Measurements from ENCODE around the gene DROSHA.

DROSHA gene

DNA sequence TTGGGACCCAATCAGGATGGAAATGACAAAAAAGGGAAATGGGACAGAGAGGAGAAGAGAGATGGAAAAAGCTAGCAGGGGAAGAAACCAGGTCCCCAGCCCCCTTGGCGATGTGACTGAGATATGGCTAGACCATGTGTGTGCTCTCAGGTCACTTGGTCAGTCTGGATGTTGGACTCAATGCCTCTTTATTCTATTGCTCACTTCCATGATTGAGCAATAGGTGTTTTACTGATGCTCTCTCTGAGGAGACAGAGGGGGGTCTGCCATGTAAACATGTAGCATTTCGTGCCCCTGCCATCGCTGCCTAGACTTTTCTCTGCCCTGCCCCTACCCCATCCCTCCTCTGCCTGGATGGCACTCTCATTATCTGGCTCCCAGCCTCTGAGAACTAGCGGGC lies 150.6 kb downstream of the DROSHA start:
- no peak for TF ChIP-seq POLR2AphosphoS5 (IDR thresholded peaks at IDR 0.05; ENCODE audit: low read depth, low read length)
- TF ChIP-seq SPI1 (IDR thresholded peaks at IDR 0.05; ENCODE audit: low read depth, low read length), result no peak
- TF ChIP-seq PAX5 (IDR thresholded peaks at IDR 0.05; ENCODE audit: insufficient read depth, low read length, severe bottlenecking), result no peak
- no peak for TF ChIP-seq POU2F2 (IDR thresholded peaks at IDR 0.05; ENCODE audit: low read depth, low read length)
- TF ChIP-seq POLR2A (IDR thresholded peaks at IDR 0.05; ENCODE audit: low read depth, low read length), result no peak
- no peak for TF ChIP-seq TAF1 (IDR thresholded peaks at IDR 0.05; ENCODE audit: low read depth, low read length)
- FAIRE-seq (no peak), DNase-seq (ENCODE audit: insufficient read length, low spot score) (no peak)

DNA sequence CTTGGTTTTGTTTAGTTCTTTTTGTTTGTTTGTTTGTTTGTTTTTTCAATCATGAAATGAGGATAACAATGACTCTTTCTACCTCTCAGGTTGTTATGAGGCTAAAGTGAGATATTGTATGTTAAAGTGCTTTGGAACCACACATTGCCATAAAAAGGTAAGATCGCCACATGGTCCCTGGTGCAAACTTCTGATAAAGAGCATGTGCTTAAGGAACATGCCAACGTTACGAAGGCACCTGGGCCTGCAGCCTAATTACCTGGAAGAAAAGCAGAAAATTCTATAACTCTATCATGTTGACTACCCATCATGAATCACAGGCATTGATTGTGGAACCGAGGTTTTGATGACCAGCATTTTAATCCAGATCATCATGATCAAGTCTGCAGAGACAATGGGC lies 151.8 kb downstream of the DROSHA start:
- FAIRE-seq, result no peak
- no peak for DNase-seq (ENCODE audit: insufficient read length, low spot score)

DNA sequence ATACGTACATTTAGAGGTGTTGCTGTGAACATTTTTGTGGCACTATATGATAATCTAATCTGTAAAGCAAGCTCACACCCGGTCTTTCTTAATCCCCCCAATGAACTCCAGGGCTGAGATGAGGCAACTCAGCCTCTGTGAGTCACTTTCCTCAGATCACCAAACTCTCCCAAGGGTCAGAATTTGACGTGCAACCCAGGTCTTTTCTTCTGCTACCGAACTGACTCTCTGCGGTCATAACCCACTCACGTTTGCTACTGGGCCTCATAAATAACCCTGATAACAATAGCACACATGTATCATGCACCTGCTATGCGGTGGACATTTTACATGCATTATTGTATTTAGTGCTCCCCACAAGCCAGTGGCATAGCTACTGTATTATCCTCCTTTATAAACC lies 153.1 kb downstream of the DROSHA start:
- TF ChIP-seq TAF1 (IDR thresholded peaks at IDR 0.05; ENCODE audit: low read depth, low read length) (no peak), POU2F2 (IDR thresholded peaks at IDR 0.05; ENCODE audit: low read depth, low read length) (no peak), PAX5 (IDR thresholded peaks at IDR 0.05; ENCODE audit: insufficient read depth, low read length, severe bottlenecking) (no peak), SPI1 (IDR thresholded peaks at IDR 0.05; ENCODE audit: low read depth, low read length) (no peak), POLR2AphosphoS5 (IDR thresholded peaks at IDR 0.05; ENCODE audit: low read depth, low read length) (no peak), POLR2A (IDR thresholded peaks at IDR 0.05; ENCODE audit: low read depth, low read length) (no peak)
- FAIRE-seq (no peak), DNase-seq (ENCODE audit: insufficient read length, low spot score) (no peak)

More for the DNA sequence above, 151.8 kb downstream of the DROSHA start:
- TF ChIP-seq POLR2AphosphoS5 (IDR thresholded peaks at IDR 0.05; ENCODE audit: low read depth, low read length) (no peak), TAF1 (IDR thresholded peaks at IDR 0.05; ENCODE audit: low read depth, low read length) (no peak), PAX5 (IDR thresholded peaks at IDR 0.05; ENCODE audit: insufficient read depth, low read length, severe bottlenecking) (no peak), SPI1 (IDR thresholded peaks at IDR 0.05; ENCODE audit: low read depth, low read length) (no peak), POU2F2 (IDR thresholded peaks at IDR 0.05; ENCODE audit: low read depth, low read length) (no peak), POLR2A (IDR thresholded peaks at IDR 0.05; ENCODE audit: low read depth, low read length) (no peak)

DNA sequence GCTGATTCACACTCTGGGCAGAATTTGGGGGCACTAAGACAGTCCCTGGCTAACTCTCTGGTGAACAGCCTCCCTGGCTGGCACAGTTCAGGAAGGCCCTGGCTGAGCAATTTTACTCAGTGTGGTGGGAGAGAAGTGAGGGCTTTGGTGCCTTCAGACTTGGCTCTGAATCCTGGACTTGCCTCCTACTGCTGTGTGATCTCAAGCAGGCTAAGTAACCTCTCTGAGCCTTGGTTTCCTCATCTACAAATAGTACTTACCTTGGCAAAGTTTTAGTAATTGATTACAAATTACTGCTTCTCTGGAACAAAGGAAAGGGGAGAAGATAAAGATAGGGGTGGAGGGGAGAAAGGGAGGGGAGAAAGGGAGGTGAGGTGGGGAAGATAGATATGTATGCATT lies 153.8 kb downstream of the DROSHA start:
- TF ChIP-seq SPI1 (IDR thresholded peaks at IDR 0.05; ENCODE audit: low read depth, low read length), result no peak
- no peak for TF ChIP-seq PAX5 (IDR thresholded peaks at IDR 0.05; ENCODE audit: insufficient read depth, low read length, severe bottlenecking)
- TF ChIP-seq POU2F2 (IDR thresholded peaks at IDR 0.05; ENCODE audit: low read depth, low read length), result no peak
- no peak for TF ChIP-seq POLR2A (IDR thresholded peaks at IDR 0.05; ENCODE audit: low read depth, low read length)
- no peak for TF ChIP-seq TAF1 (IDR thresholded peaks at IDR 0.05; ENCODE audit: low read depth, low read length)
- TF ChIP-seq POLR2AphosphoS5 (IDR thresholded peaks at IDR 0.05; ENCODE audit: low read depth, low read length), result no peak
- DNase-seq (ENCODE audit: insufficient read length, low spot score) (no peak), FAIRE-seq (no peak)

DNA sequence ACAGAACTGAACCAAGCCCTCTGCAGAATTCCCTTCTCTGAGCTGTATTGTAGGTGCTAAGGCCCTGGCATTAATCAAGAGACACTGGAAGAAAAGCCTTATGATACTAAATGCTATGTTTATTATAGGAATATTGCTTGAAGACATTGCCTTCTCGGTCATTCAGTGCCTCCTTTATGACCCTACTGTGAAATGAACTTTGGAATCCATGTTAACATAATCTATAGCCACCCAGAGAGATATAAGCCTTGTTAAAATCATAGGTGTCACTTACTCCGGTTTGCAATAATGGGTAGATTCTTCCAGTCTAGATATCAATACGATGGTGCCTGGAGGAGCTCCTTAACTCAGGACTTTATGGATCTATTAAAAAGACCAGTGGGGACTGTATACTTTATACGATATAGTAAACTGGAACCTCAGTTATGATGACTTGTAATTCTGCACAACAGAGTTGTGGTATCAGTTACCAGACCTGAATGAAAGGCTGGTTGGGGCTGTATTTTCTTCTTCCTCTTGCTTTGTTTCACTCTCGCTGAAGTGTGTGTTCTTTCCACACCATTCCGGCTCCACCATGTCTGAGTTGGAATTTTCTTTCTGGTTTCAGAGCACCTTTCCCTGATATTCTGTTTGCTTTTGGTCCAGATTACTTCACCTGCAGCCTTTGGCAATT lies 154.5 kb downstream of the DROSHA start:
- no peak for TF ChIP-seq PAX5 (IDR thresholded peaks at IDR 0.05; ENCODE audit: insufficient read depth, low read length, severe bottlenecking)
- no peak for TF ChIP-seq SPI1 (IDR thresholded peaks at IDR 0.05; ENCODE audit: low read depth, low read length)
- FAIRE-seq (no peak), DNase-seq (ENCODE audit: insufficient read length, low spot score) (no peak)

DNA sequence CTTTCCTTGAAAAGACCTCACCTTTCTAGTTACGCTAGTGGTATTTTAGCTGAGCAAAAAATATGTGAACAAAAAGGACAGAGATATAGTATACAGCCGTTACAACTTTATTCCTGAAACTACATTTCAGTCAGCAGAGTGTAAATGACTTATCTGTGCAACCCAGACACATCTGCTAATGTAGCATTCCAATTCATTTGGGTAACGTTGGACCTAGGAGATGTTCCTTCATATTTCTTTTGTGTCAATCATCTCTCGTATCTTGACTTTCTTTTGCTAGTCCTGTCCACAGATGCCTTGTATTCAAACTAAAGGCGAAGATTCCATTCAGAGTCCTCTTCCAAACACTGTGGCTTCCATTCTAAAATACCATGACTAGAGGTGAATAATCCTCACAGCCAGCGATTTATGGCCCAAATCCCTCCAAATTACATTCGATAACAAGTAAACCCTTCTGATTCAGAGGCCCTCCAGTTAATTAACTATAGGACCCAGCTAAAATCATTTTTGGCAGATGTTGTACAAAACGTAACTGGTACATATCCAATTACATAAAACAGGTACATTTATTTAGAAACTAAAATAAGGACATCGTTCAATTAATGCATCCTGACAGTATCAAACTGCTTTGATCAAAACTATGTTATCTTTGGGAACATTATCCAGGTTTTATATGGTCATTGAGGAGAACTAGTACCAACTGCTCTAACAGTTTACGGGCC lies 155.7 kb downstream of the DROSHA start:
- FAIRE-seq (no peak), DNase-seq (ENCODE audit: insufficient read length, low spot score) (no peak)
- TF ChIP-seq PAX5 (IDR thresholded peaks at IDR 0.05; ENCODE audit: insufficient read depth, low read length, severe bottlenecking), result no peak
- TF ChIP-seq POU2F2 (IDR thresholded peaks at IDR 0.05; ENCODE audit: low read depth, low read length), result no peak
- TF ChIP-seq POLR2AphosphoS5 (IDR thresholded peaks at IDR 0.05; ENCODE audit: low read depth, low read length), result no peak
- TF ChIP-seq POLR2A (IDR thresholded peaks at IDR 0.05; ENCODE audit: low read depth, low read length), result no peak
- no peak for TF ChIP-seq SPI1 (IDR thresholded peaks at IDR 0.05; ENCODE audit: low read depth, low read length)
- TF ChIP-seq TAF1 (IDR thresholded peaks at IDR 0.05; ENCODE audit: low read depth, low read length), result no peak

DNA sequence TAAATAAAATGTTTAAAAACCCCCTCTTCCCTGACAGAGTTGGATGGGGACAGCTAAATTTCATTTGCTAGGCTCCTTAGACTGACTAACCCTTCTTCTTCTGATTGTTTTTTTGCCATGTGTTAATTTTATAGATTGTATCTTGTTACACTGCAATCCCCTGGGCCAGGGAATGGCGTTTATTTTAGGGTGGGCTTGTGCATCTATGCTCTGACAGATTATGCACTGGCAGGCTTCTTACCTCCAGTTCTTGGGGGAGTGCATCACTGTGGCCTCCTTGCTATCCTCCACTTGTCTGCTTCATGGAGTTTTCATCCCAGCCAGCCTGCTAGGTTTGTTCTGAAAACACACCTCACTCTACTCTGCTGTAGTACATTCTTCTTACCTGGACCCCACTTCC lies 159.8 kb downstream of the DROSHA start:
- no peak for TF ChIP-seq POU2F2 (IDR thresholded peaks at IDR 0.05; ENCODE audit: low read depth, low read length)
- no peak for TF ChIP-seq PAX5 (IDR thresholded peaks at IDR 0.05; ENCODE audit: insufficient read depth, low read length, severe bottlenecking)
- no peak for TF ChIP-seq POLR2AphosphoS5 (IDR thresholded peaks at IDR 0.05; ENCODE audit: low read depth, low read length)
- TF ChIP-seq SPI1 (IDR thresholded peaks at IDR 0.05; ENCODE audit: low read depth, low read length), result no peak
- TF ChIP-seq POLR2A (IDR thresholded peaks at IDR 0.05; ENCODE audit: low read depth, low read length), result no peak
- no peak for FAIRE-seq
- no peak for DNase-seq (ENCODE audit: insufficient read length, low spot score)

DNA sequence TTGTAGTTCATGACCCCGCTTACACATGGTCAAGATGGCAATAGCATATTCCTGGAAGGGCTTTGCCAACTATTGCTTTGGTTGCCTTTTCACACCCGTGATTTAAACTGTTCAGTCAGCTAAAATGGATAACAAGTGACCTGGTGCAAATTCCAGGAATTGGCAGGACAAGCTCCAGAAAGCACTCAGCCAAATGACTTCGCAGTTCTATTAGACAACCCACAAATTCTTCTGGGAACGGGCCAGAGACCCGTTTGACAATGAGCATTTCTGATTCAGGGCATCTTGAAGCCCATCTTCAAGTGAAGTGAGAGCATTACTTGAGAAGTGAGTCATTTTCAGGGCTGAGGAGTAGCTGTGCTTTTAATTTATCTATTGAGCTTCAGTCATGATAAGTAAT lies 165.0 kb downstream of the DROSHA start:
- no peak for DNase-seq (ENCODE audit: insufficient read length, low spot score)
- FAIRE-seq, result no peak
- TF ChIP-seq TAF1 (IDR thresholded peaks at IDR 0.05; ENCODE audit: low read depth, low read length) (no peak), PAX5 (IDR thresholded peaks at IDR 0.05; ENCODE audit: insufficient read depth, low read length, severe bottlenecking) (no peak), POLR2AphosphoS5 (IDR thresholded peaks at IDR 0.05; ENCODE audit: low read depth, low read length) (no peak), POU2F2 (IDR thresholded peaks at IDR 0.05; ENCODE audit: low read depth, low read length) (no peak), POLR2A (IDR thresholded peaks at IDR 0.05; ENCODE audit: low read depth, low read length) (no peak), SPI1 (IDR thresholded peaks at IDR 0.05; ENCODE audit: low read depth, low read length) (no peak)

DNA sequence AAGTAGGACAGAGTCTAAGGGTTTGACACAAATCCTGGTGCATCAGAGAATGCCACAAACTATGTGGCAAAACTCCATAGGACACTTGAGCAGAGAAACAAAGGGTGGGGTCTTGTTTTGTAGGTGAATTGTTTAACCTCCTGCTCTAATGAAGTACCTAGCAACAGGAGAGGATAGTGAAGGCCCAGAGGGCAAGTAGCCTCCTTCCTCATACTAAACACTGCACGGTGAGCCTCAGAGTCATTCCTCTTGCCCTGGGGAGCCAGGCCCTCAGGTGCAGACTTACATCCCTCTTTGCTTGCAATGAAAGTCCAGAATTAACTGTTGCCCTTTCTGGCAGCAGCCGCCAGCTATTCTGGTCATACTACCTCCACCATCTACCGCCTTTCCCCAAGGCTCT lies 166.1 kb downstream of the DROSHA start:
- FAIRE-seq, result no peak
- TF ChIP-seq POLR2A (IDR thresholded peaks at IDR 0.05; ENCODE audit: low read depth, low read length), result no peak
- no peak for DNase-seq (ENCODE audit: insufficient read length, low spot score)

All from GM12891 (cell line).